Lower leg skin (tissue), 3 donors: Measurements from ENCODE around the gene PPP3R1.
"Not testable (repeated sequence)": the region's sequence is repeated elsewhere in the genome, so short reads cannot be mapped to it uniquely, and the experiment has no call there.

ENCODE experiments used
- CTCF ChIP-seq, 3 donors: fragments of 450-650 bp; IDR thresholded peaks; one replicate each; pipeline ENCODE4 v1.5.1; 2016; ENCODE audit warnings: antibody characterized with exemption in 3 of 3, mild to moderate bottlenecking in 3 of 3, moderate library complexity in 2 of 3
- POLR2A ChIP-seq, 2 donors: fragments of 450-650 bp; IDR thresholded peaks; one replicate each; pipeline ENCODE4 v1.6.1; 2016 to 2017; ENCODE audit warnings: antibody characterized with exemption in 2 of 2, mild to moderate bottlenecking in 1 of 2, moderate library complexity in 1 of 2

DNA sequence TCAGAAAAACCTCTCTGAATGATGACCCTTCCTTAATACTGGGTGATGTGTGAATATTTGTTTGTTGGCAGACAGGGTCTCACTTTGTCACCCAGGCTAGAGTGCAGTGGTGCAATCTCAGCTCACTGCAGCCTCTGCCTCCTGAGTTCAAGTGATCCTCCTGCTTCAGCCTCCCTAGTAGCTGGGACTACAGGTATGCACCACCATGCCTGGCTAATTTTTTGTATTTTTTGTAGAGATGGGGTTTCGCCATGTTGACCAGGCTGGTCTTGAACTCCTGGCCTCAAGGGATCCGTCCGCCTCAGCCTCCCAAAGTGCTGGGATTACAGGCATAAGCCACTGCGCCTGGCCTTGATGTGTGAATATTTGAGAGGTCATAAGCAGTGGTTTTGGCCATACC, 77.1 kb downstream of the PPP3R1 start:
- TF ChIP-seq CTCF, POLR2A (IDR thresholded peaks at IDR 0.05): not testable (repeated sequence)
